OCI-LY1 (cell line): Measurements from ENCODE around the gene LRP1-AS.

ENCODE experiments used
- H2AFZ ChIP-seq: fragments of 200-600 bp; sonication (generic), shearing (Covaris generic); 2 replicates; pipeline ENCODE4 v1.6.0; 2014; ENCODE audit warnings: antibody characterized with exemption, mild to moderate bottlenecking, low read length
- H3F3A ChIP-seq: fragments of 200-600 bp; sonication (generic), shearing (Covaris generic); 2 replicates; pipeline ENCODE4 v1.6.0; 2014; ENCODE audit warnings: mild to moderate bottlenecking, antibody characterized with exemption, low read length, moderate library complexity; ENCODE audit not compliant: insufficient read depth
- H3K27ac ChIP-seq: fragments of 200-600 bp; sonication (generic); 2 replicates; pipeline ENCODE4 v1.5.1; 2014; ENCODE audit warnings: low read length, mixed run types, mild to moderate bottlenecking, low read depth; ENCODE audit not compliant: poor library complexity, severe bottlenecking
- H3K27me3 ChIP-seq: fragments of 200-600 bp; sonication (generic); 2 replicates; pipeline ENCODE4 v1.6.0; 2014; ENCODE audit warnings: antibody characterized with exemption, mild to moderate bottlenecking, low read length, moderate library complexity; ENCODE audit not compliant: insufficient read depth
- H3K36me3 ChIP-seq: fragments of 200-600 bp; sonication (generic); 2 replicates; pipeline ENCODE4 v1.6.1; 2014; ENCODE audit warnings: mild to moderate bottlenecking, antibody characterized with exemption, low read length, moderate library complexity, mixed read lengths; ENCODE audit not compliant: insufficient read depth
- H3K4me1 ChIP-seq: fragments of 200-600 bp; sonication (generic); 2 replicates; pipeline ENCODE4 v1.5.1; 2014; ENCODE audit warnings: mild to moderate bottlenecking, low read length, moderate library complexity; ENCODE audit not compliant: insufficient read depth, severe bottlenecking
- H3K4me2 ChIP-seq: fragments of 200-600 bp; sonication (generic), shearing (Covaris generic); 2 replicates; pipeline ENCODE4 v1.6.1; 2014; ENCODE audit warnings: low read length
- H3K4me3 ChIP-seq: fragments of 200-600 bp; sonication (generic); 2 replicates; pipeline ENCODE4 v1.5.1; 2014; ENCODE audit warnings: low read length, low read depth, mild to moderate bottlenecking, mixed read lengths; ENCODE audit not compliant: poor library complexity, severe bottlenecking
- H3K79me2 ChIP-seq: fragments of 200-600 bp; shearing (Covaris generic); 2 replicates; pipeline ENCODE4 v1.6.1; 2016; ENCODE audit warnings: mixed run types, low read length, mixed read lengths; ENCODE audit not compliant: insufficient read depth
- H3K9ac ChIP-seq: fragments of 200-600 bp; sonication (generic), shearing (Covaris generic); 2 replicates; pipeline ENCODE4 v1.6.1; 2014; ENCODE audit warnings: mild to moderate bottlenecking, low read length, mixed read lengths
- H3K9me2 ChIP-seq: fragments of 200-600 bp; sonication (generic), shearing (Covaris generic); 2 replicates; pipeline ENCODE4 v1.6.1; 2014; ENCODE audit warnings: low read depth, mild to moderate bottlenecking, low read length, mixed read lengths
- H3K9me3 ChIP-seq: fragments of 200-600 bp; shearing (Covaris generic); 2 replicates; pipeline ENCODE4 v1.6.1; 2014; ENCODE audit warnings: low read length, mixed read lengths
- H4K20me1 ChIP-seq: fragments of 200-600 bp; sonication (generic), shearing (Covaris generic); 2 replicates; pipeline ENCODE4 v1.6.0; 2016; ENCODE audit warnings: mild to moderate bottlenecking, low read length; ENCODE audit not compliant: insufficient read depth
- EZH2 ChIP-seq: fragments of 200-600 bp; sonication (generic), shearing (Covaris generic); IDR thresholded peaks from 2 replicates; pipeline ENCODE4 v1.8.0; 2017; ENCODE audit warnings: borderline replicate concordance, mixed run types, mild to moderate bottlenecking, antibody characterized with exemption, low read length, moderate library complexity, mixed read lengths
- TF ChIP-seq, protein P1 (sequence below): fragments of 200-600 bp; sonication (generic), shearing (Covaris generic); IDR thresholded peaks from 2 replicates; pipeline ENCODE4 v1.5.1; 2017; ENCODE audit warnings: mild to moderate bottlenecking, antibody characterized with exemption, low read length, moderate library complexity, mixed read lengths

LRP1-AS gene

GRCh38 chr12:57127101-57127725, 20.2 kb downstream of the LRP1-AS start:
- Histone ChIP-seq H3F3A (no peaks in the 10 kb centered on the region), H3K9ac (peak overlapping the region; percentile 31; the same call in 1 of the 2 replicates)

DNA sequence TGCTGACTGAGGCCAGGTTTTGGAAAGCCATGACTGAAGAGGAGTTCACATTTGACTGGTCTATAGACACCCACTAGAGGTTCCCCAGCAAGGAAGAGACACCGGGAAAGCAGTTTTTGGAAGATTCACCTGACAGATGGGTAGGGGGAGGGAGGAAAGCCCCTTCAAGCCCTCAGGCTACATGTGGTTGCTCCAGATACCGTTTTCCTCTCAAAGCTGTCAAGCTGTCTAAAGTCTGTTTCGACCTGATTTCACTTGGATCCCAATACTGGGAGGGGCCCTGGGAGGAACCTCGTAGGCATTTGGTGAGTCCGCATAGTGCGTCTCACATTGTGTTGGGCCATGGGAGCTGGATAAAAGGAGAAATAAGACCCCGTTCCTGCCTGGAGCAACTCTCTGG, 20.9 kb downstream of the LRP1-AS start:
- H3K4me3 ChIP-seq = no peak overlapping the region
- no peak for TF ChIP-seq EZH2
- TF ChIP-seq, protein P1, sequence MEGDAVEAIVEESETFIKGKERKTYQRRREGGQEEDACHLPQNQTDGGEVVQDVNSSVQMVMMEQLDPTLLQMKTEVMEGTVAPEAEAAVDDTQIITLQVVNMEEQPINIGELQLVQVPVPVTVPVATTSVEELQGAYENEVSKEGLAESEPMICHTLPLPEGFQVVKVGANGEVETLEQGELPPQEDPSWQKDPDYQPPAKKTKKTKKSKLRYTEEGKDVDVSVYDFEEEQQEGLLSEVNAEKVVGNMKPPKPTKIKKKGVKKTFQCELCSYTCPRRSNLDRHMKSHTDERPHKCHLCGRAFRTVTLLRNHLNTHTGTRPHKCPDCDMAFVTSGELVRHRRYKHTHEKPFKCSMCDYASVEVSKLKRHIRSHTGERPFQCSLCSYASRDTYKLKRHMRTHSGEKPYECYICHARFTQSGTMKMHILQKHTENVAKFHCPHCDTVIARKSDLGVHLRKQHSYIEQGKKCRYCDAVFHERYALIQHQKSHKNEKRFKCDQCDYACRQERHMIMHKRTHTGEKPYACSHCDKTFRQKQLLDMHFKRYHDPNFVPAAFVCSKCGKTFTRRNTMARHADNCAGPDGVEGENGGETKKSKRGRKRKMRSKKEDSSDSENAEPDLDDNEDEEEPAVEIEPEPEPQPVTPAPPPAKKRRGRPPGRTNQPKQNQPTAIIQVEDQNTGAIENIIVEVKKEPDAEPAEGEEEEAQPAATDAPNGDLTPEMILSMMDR = no peak
- no peaks in the 10 kb centered on the region for H4K20me1 ChIP-seq
- H3K9me3 ChIP-seq = peaks cover 3% of the 10 kb centered on the region; the same call in 1 of the 2 replicates
- H2AFZ ChIP-seq = no peak overlapping the region
- no peak overlapping the region for H3K9ac ChIP-seq
- H3K36me3 ChIP-seq = peaks cover 6% of the 10 kb centered on the region; the same call in 1 of the 2 replicates
- no peak overlapping the region for H3K27ac ChIP-seq
- H3K27me3 ChIP-seq = peaks cover 21% of the 10 kb centered on the region; the same call in 1 of the 2 replicates
- H3F3A ChIP-seq = no peaks in the 10 kb centered on the region
- no peak overlapping the region for H3K4me2 ChIP-seq
- H3K4me1 ChIP-seq = peaks cover 12% of the 10 kb centered on the region
- H3K9me2 ChIP-seq = no peaks in the 10 kb centered on the region
- H3K79me2 ChIP-seq = no peaks in the 10 kb centered on the region

More at GRCh38 chr12:57127101-57127725, 20.2 kb downstream of the LRP1-AS start:
- Histone ChIP-seq H3K27me3 (peaks cover 21% of the 10 kb centered on the region; the same call in 1 of the 2 replicates), H3K9me3 (peaks cover 3% of the 10 kb centered on the region; the same call in 1 of the 2 replicates), H3K27ac (no peak overlapping the region), H3K4me3 (peak overlapping the region; percentile 58), H2AFZ (no peak overlapping the region), H3K4me2 (peak overlapping the region; percentile 72), H3K36me3 (peaks cover 6% of the 10 kb centered on the region; the same call in 1 of the 2 replicates), H4K20me1 (no peaks in the 10 kb centered on the region), H3K4me1 (peaks cover 12% of the 10 kb centered on the region), H3K9me2 (no peaks in the 10 kb centered on the region), H3K79me2 (no peaks in the 10 kb centered on the region)
- no peak for TF ChIP-seq EZH2
- TF ChIP-seq, protein P1 = peak; percentile 49

GRCh38 chr12:57126061-57126460, 21.4 kb downstream of the LRP1-AS start:
- Histone ChIP-seq H3K9ac (no peak overlapping the region), H3K9me3 (peaks cover 3% of the 10 kb centered on the region; the same call in 1 of the 2 replicates), H3K9me2 (no peaks in the 10 kb centered on the region), H3K27me3 (peaks cover 21% of the 10 kb centered on the region; the same call in 1 of the 2 replicates), H3K4me2 (no peak overlapping the region), H3F3A (no peaks in the 10 kb centered on the region), H3K79me2 (no peaks in the 10 kb centered on the region), H3K27ac (no peak overlapping the region), H3K36me3 (peaks cover 6% of the 10 kb centered on the region; the same call in 1 of the 2 replicates), H3K4me3 (no peak overlapping the region), H3K4me1 (peaks cover 12% of the 10 kb centered on the region), H4K20me1 (no peaks in the 10 kb centered on the region), H2AFZ (no peak overlapping the region)
- TF ChIP-seq, protein P1 = no peak
- no peak for TF ChIP-seq EZH2
